ENCODE measurements around the gene RPS3.

DNA sequence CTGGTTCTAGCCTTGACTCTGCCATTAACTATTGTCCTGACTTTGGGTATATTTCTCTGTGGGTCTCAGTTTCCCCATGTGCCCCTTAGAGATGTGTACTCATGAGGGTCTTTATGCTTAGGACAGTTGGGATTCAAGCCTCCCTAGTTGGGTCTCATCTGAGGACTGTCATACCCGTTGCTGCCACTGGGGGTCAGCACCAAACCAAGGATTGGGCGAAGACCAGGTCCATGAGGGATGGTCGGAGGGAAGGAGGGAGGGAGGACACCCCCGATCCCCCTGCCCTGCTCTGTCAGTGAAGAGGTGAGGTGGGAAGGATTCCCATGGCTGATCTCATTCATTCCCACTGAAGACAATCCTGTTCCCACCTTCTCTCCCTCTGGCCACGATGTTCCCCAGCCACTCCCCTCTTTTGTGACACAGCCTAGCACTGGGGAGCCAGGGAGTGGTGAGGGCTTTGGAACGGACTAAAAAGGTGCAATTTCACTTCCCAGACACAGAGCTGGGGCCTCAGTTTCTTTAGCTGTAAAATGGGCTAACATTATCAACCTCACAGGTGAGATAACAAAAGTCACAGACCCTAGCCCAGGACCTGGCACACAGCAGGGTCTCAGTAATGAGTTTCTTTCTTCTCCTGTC, 46.1 kb downstream of the RPS3 start:
- TF ChIP-seq, protein P1, sequence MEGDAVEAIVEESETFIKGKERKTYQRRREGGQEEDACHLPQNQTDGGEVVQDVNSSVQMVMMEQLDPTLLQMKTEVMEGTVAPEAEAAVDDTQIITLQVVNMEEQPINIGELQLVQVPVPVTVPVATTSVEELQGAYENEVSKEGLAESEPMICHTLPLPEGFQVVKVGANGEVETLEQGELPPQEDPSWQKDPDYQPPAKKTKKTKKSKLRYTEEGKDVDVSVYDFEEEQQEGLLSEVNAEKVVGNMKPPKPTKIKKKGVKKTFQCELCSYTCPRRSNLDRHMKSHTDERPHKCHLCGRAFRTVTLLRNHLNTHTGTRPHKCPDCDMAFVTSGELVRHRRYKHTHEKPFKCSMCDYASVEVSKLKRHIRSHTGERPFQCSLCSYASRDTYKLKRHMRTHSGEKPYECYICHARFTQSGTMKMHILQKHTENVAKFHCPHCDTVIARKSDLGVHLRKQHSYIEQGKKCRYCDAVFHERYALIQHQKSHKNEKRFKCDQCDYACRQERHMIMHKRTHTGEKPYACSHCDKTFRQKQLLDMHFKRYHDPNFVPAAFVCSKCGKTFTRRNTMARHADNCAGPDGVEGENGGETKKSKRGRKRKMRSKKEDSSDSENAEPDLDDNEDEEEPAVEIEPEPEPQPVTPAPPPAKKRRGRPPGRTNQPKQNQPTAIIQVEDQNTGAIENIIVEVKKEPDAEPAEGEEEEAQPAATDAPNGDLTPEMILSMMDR (conservative IDR thresholded peaks at IDR 0.05 in 1 of 2, IDR thresholded peaks at IDR 0.05 in 1 of 2; ENCODE audit: extremely low read depth in 1 of 2, insufficient read depth in 1 of 2, low read depth in 1 of 2, low read length in 2 of 2) = peak; percentile 92 to 98
- no peak for TF ChIP-seq EZH2 (IDR thresholded peaks at IDR 0.05; ENCODE audit: borderline replicate concordance, low read length)

Data from mammary epithelial cell (primary cell).